IMR-90 (cell line): ENCODE measurements around the gene GATAD2A. TPM values are rescaled to one million over a fixed set of nuclear protein-coding genes. Genes with fewer than 3 reads are reported as not detected.

Experiments
- ATAC-seq: fragments of 200-7000 bp; cut with Tn5 transposase; 2 replicates; pipeline ENCODE4 v1.9.1; 2020; ENCODE audit warnings: low read depth, mild to moderate bottlenecking, moderate library complexity
- Bru-seq: library from RNA; stranded (reverse); fragments of 400-500 nt; gene quantifications from one replicate; lab custom pipeline; 2021; lab: Mats Ljungman, UMichigan
- BruChase-seq, 2 experiments: library from RNA; stranded (reverse); fragments of 400-500 nt; gene quantifications; one replicate each; lab custom pipeline; 2021; lab: Mats Ljungman, UMichigan
- BruUV-seq: library from RNA; stranded (reverse); fragments of 400-500 nt; replicated peaks from 2 replicates; lab custom pipeline; 2021; lab: Mats Ljungman, UMichigan
- CTCF ChIA-PET: fragments of 300-600 bp; formaldehyde crosslinking; extraction: SDS; loops from one replicate; lab custom pipeline; 2021; ENCODE audit warnings: antibody characterized with exemption; lab: Yijun Ruan, JAX
- POLR2A ChIA-PET: fragments of 300-600 bp; sonication (Branson Sonifier 250); formaldehyde crosslinking; loops from one replicate; lab custom pipeline; 2022; ENCODE audit warnings: antibody characterized with exemption; ENCODE audit not compliant: unreplicated experiment; lab: Charles Lee
- DNase-seq: peaks from one replicate; pipeline ENCODE4 v3.0.0; 2013
- H2AFZ ChIP-seq: replicated peaks from 2 replicates; pipeline ENCODE3; 2013; ENCODE audit warnings: low read length, mild to moderate bottlenecking; ENCODE audit not compliant: poor library complexity
- H2AK5ac ChIP-seq: 2 replicates; pipeline ENCODE4 v1.6.1; 2013; ENCODE audit warnings: low read depth, low read length, inconsistent platforms
- H2AK9ac ChIP-seq: replicated peaks from 2 replicates; pipeline ENCODE3; 2013; ENCODE audit warnings: mild to moderate bottlenecking, low read depth, low read length, moderate library complexity; ENCODE audit not compliant: poor library complexity
- H2BK120ac ChIP-seq: 2 replicates; pipeline ENCODE4 v1.6.1; 2013; ENCODE audit warnings: low read depth, low read length, inconsistent platforms
- H2BK15ac ChIP-seq: 3 replicates; pipeline ENCODE4 v1.6.1; 2013; ENCODE audit warnings: low read depth, low read length, inconsistent platforms
- H2BK20ac ChIP-seq: 2 replicates; pipeline ENCODE4 v1.6.1; 2013; ENCODE audit warnings: low read depth, mild to moderate bottlenecking, inconsistent platforms, low read length, moderate library complexity
- H2BK5ac ChIP-seq: 2 replicates; pipeline ENCODE4 v1.6.1; 2013; ENCODE audit warnings: mild to moderate bottlenecking, low read depth, low read length, inconsistent platforms; ENCODE audit not compliant: poor library complexity, severe bottlenecking
- H3K14ac ChIP-seq: replicated peaks from 2 replicates; pipeline ENCODE4 v1.6.1; 2013; ENCODE audit warnings: low read depth, low read length, inconsistent platforms
- H3K18ac ChIP-seq: 2 replicates; pipeline ENCODE4 v1.6.1; 2013; ENCODE audit warnings: low read depth, low read length, control low read depth
- H3K23ac ChIP-seq: 2 replicates; pipeline ENCODE4 v1.6.1; 2013; ENCODE audit warnings: low read depth, low read length, inconsistent platforms
- H3K27ac ChIP-seq: 2 replicates; pipeline ENCODE4 v1.5.1; 2013; ENCODE audit warnings: mild to moderate bottlenecking, control low read depth, low read length; ENCODE audit not compliant: insufficient read depth
- H3K27me3 ChIP-seq: 2 replicates; pipeline ENCODE4 v1.6.1; 2013; ENCODE audit warnings: low read length; ENCODE audit not compliant: control insufficient read depth, insufficient read depth
- H3K36me3 ChIP-seq: 2 replicates; pipeline ENCODE4 v1.6.1; 2013; ENCODE audit warnings: low read length, mixed read lengths; ENCODE audit not compliant: control insufficient read depth, insufficient read depth
- H3K4ac ChIP-seq: 2 replicates; pipeline ENCODE4 v1.6.1; 2013; ENCODE audit warnings: low read depth, low read length, inconsistent platforms
- H3K4me1 ChIP-seq: 2 replicates; pipeline ENCODE4 v1.6.1; 2013; ENCODE audit warnings: low read length, mixed read lengths; ENCODE audit not compliant: control insufficient read depth, insufficient read depth
- H3K4me2 ChIP-seq: 2 replicates; pipeline ENCODE4 v1.6.1; 2013; ENCODE audit warnings: low read depth, mild to moderate bottlenecking, control low read depth, low read length, moderate library complexity
- H3K4me3 ChIP-seq: 2 replicates; pipeline ENCODE4 v1.5.1; 2013; ENCODE audit warnings: low read depth, mild to moderate bottlenecking, control low read depth, low read length, moderate library complexity; ENCODE audit not compliant: insufficient read depth
- H3K56ac ChIP-seq: 2 replicates; pipeline ENCODE4 v1.6.1; 2013; ENCODE audit warnings: low read length, inconsistent platforms; ENCODE audit not compliant: insufficient read depth; ENCODE audit errors: extremely low read depth
- H3K79me1 ChIP-seq, 2 experiments: 2 replicates each; pipeline ENCODE4 v1.6.1; 2013; ENCODE audit warnings: low read length in 2 of 2, inconsistent platforms in 1 of 2, low read depth in 1 of 2
- H3K9ac ChIP-seq: 2 replicates; pipeline ENCODE4 v1.6.1; 2013; ENCODE audit warnings: low read depth, low read length, control low read depth
- H3K9me1 ChIP-seq: 2 replicates; pipeline ENCODE4 v1.6.1; 2013; ENCODE audit warnings: low read length, inconsistent platforms; ENCODE audit not compliant: insufficient read depth
- H3K9me3 ChIP-seq: 2 replicates; pipeline ENCODE4 v1.6.1; 2013; ENCODE audit warnings: low read length; ENCODE audit not compliant: control insufficient read depth, insufficient read depth
- H4K20me1 ChIP-seq: 2 replicates; pipeline ENCODE4 v1.6.1; 2013; ENCODE audit warnings: low read length, inconsistent platforms; ENCODE audit not compliant: insufficient read depth
- H4K5ac ChIP-seq: 2 replicates; pipeline ENCODE4 v1.6.1; 2013; ENCODE audit warnings: mild to moderate bottlenecking, low read depth, low read length, control low read depth
- H4K8ac ChIP-seq, 2 experiments: 2 replicates each; pipeline ENCODE4 v1.6.1; 2013; ENCODE audit warnings: low read depth in 2 of 2, low read length in 2 of 2, control low read depth in 1 of 2, inconsistent platforms in 1 of 2
- H4K91ac ChIP-seq: 2 replicates; pipeline ENCODE4 v1.6.1; 2013; ENCODE audit warnings: low read depth, low read length, inconsistent platforms; ENCODE audit not compliant: insufficient read depth
- CHD1 ChIP-seq: IDR thresholded peaks from 2 replicates; pipeline ENCODE4 v1.6.1; 2012; ENCODE audit warnings: low read depth, low read length, improper control_type of control experiment
- ELK1 ChIP-seq: fragments of 150-350 bp; IDR thresholded peaks from 2 replicates; pipeline ENCODE4 v1.6.1; 2016; ENCODE audit warnings: low read depth, mild to moderate bottlenecking, low read length, moderate library complexity, borderline replicate concordance
- FOS ChIP-seq: fragments of 150-350 bp; IDR thresholded peaks from 2 replicates; pipeline ENCODE4 v1.6.1; 2016; ENCODE audit warnings: low read depth, low read length
- MAFK ChIP-seq: IDR thresholded peaks from 2 replicates; pipeline ENCODE4 v1.6.1; 2012; ENCODE audit warnings: low read depth, low read length, improper control_type of control experiment
- MAZ ChIP-seq: IDR thresholded peaks from 2 replicates; pipeline ENCODE4 v1.6.1; 2012; ENCODE audit warnings: low read depth, mild to moderate bottlenecking, low read length, improper control_type of control experiment, moderate library complexity, borderline replicate concordance
- NFE2L2 ChIP-seq: fragments of 150-350 bp; IDR thresholded peaks from 2 replicates; pipeline ENCODE4 v1.6.1; 2016; ENCODE audit warnings: low read depth, mild to moderate bottlenecking, low read length
- POLR2A ChIP-seq: IDR thresholded peaks from 2 replicates; pipeline ENCODE4 v1.6.1; 2012; ENCODE audit warnings: mild to moderate bottlenecking, low read depth, low read length
- RCOR1 ChIP-seq: IDR thresholded peaks from 2 replicates; pipeline ENCODE4 v1.6.1; 2012; ENCODE audit warnings: mild to moderate bottlenecking, low read length, improper control_type of control experiment; ENCODE audit not compliant: insufficient replicate concordance
- RFX5 ChIP-seq: IDR thresholded peaks from 2 replicates; pipeline ENCODE4 v1.8.0; 2012; ENCODE audit warnings: low read depth, mild to moderate bottlenecking, low read length, moderate library complexity
- SMC3 ChIP-seq: fragments of 150-350 bp; IDR thresholded peaks from 2 replicates; pipeline ENCODE4 v1.6.1; 2016; ENCODE audit warnings: low read depth, mild to moderate bottlenecking, antibody characterized with exemption, low read length, moderate library complexity
- USF2 ChIP-seq: fragments of 150-350 bp; IDR thresholded peaks from 2 replicates; pipeline ENCODE4 v1.6.1; 2017; ENCODE audit warnings: mild to moderate bottlenecking, antibody characterized with exemption, low read length, low read depth
- WGBS, 2 experiments: methylation state at CpG; one replicate each; pipeline versions ENCODE4 v1.1.5 to v1.1.7; 2013; ENCODE audit warnings: missing lambda C conversion rate in 2 of 2; ENCODE audit not compliant: insufficient read length in 1 of 2; ENCODE audit errors: extremely low coverage in 2 of 2; 5-methylcytosine and 5-hydroxymethylcytosine counted together
- dilution Hi-C: fragments of 300-500 bp; cut with HindIII; formaldehyde crosslinking; loops from one replicate; pipeline ENCODE4 v1.14.3; 2018; ENCODE audit warnings: low sequenced_read_pairs; ENCODE audit not compliant: unreplicated experiment
- in situ Hi-C: fragments of 300-500 bp; cut with MboI; formaldehyde crosslinking; loops from 3 replicates; pipeline ENCODE4 v1.14.3; 2019; ENCODE audit warnings: low sequenced_read_pairs, inconsistent platforms, mixed read lengths
- intact Hi-C: fragments of 100-400 bp; cut with micrococcal nuclease; formaldehyde crosslinking; loops from 2 replicates; pipeline ENCODE4 v1.10.0; 2022
- long read RNA-seq: library from polyadenylated mRNA; unstranded; transcript quantifications from one replicate; pipeline ENCODE4 v2.0.0, GENCODE V29; 2021; ENCODE audit not compliant: unreplicated experiment
- polyA plus RNA-seq, 3 experiments: library from polyadenylated mRNA; depleted of rRNA; stranded (reverse); fragments of >200 nt; gene quantifications; 2 replicates each; pipeline ENCODE4 v1.2.3, GENCODE V29; 2012; ENCODE audit warnings: low replicate concordance in 1 of 3
- total RNA-seq: library from RNA; depleted of rRNA; stranded (reverse); fragments of >200 nt; gene quantifications from 2 replicates; pipeline ENCODE4 v1.2.3, GENCODE V29; 2012; rRNA removed

GATAD2A gene
- 23.5 and 32.8 TPM in 2 replicates for total RNA-seq
- polyA plus RNA-seq (2012; rRNA removed) = 33.2 and 44.3 TPM in 2 replicates
- 36.4 and 38.8 TPM in 2 replicates for polyA plus RNA-seq (2012; cell fraction: cytosol; rRNA removed)
- polyA plus RNA-seq (2012; cell fraction: nucleus; rRNA removed; ENCODE audit: low replicate concordance) = 32.4 and 42.5 TPM in 2 replicates
- Bru-seq, nascent RNA = percentile 85 among the genes with signal in this experiment
- BruChase-seq, experiment 1, labeled RNA remaining after a 6-hour chase = percentile 88 among the genes with signal in this experiment
- BruChase-seq, experiment 2, labeled RNA remaining after a 2-hour chase = percentile 85 among the genes with signal in this experiment
- long read RNA-seq, partial matches to known transcripts = 17 of 31 reads
- long read RNA-seq, other reads (novel, unspliced or antisense) = 14 of 31 reads

- Histone ChIP-seq H3K4me3 (peak within 1 kb of the TSS; percentile 68), H3K56ac (peak within 1 kb of the TSS; percentile 65), H3K27me3 (no peaks in the 10 kb centered on the region), H3K36me3 (no peaks in the 10 kb centered on the region), H2BK120ac (peak within 1 kb of the TSS; percentile 80), H3K18ac (peak within 1 kb of the TSS; percentile 8), H3K9me3 (no peaks in the 10 kb centered on the region), H4K8ac (peak within 1 kb of the TSS; percentile 56 to 80), H3K4me1 (peaks cover 12% of the 10 kb centered on the region), H3K4ac (peak within 1 kb of the TSS; percentile 96), H2AK9ac (peak within 1 kb of the TSS; percentile 85), H2AFZ (peak within 1 kb of the TSS; percentile 88), H4K5ac (peak within 1 kb of the TSS; percentile 51), H2BK20ac (peak within 1 kb of the TSS; percentile 17; the same call in 1 of the 2 replicates), H2BK5ac (peak within 1 kb of the TSS; percentile 59), H3K23ac (peak within 1 kb of the TSS; percentile 98), H3K79me1 (peaks cover 9 to 69% of the 10 kb centered on the region in 2 experiments; a peak in 3 of 4 replicates), H3K27ac (peak within 1 kb of the TSS; percentile 67), H2BK15ac (peak within 1 kb of the TSS; percentile 93; the same call in 1 of the 3 replicates), H3K4me2 (peak within 1 kb of the TSS; percentile 95), H4K20me1 (peaks cover 45% of the 10 kb centered on the region), H3K9ac (peak within 1 kb of the TSS; percentile 79), H3K14ac (peak within 1 kb of the TSS; percentile 80), H3K9me1 (peaks cover 28% of the 10 kb centered on the region), H4K91ac (peak within 1 kb of the TSS; percentile 66), H2AK5ac (peak within 1 kb of the TSS; percentile 88)
- POLR2A ChIA-PET = interaction anchor here (0.6 to 0.8 kb wide), 2 partner anchors 8 to 55 kb away, joined by 3 read pairs; no protein-coding TSS in a partner anchor
- CTCF ChIA-PET = interaction anchor here (1.2 to 3.0 kb wide), 2 partner anchors 13 to 85 kb away, joined by 3 to 15 read pairs; no protein-coding TSS in a partner anchor
- intact Hi-C loops = loop anchor here (2.0 kb wide), 2 partner anchors 20 to 84 kb away; no protein-coding TSS in a partner anchor
- no TSS peak for BruUV-seq
- WGBS, 2 experiments = 0% methylated on average over 42 of the region's 90 CpGs; no CpG with 5 or more reads in 1 of the 2 experiments
- DNase-seq (peak; percentile 89), ATAC-seq (peak; percentile 92)
- in situ Hi-C loops = no loop called here
- dilution Hi-C loops = no loop called here
- TF ChIP-seq RFX5 = no peak
- peak; percentile 95 for TF ChIP-seq FOS
- TF ChIP-seq MAFK = 0 out of 2 replicates have a peak, but pooled peaks have one; percentile 11
- TF ChIP-seq USF2 = no peak; the same call in 1 of the 2 replicates
- TF ChIP-seq RCOR1 = no peak
- TF ChIP-seq SMC3 = peak; percentile 16; the same call in 1 of the 2 replicates
- peak; percentile 87 for TF ChIP-seq MAZ
- peak; percentile 77; the same call in 1 of the 2 replicates for TF ChIP-seq POLR2A
- no peak for TF ChIP-seq CHD1
- TF ChIP-seq ELK1 = no peak
- TF ChIP-seq NFE2L2 = no peak
These were observed at the start of gene GATAD2A for GRCh38 chr19:19404879-19405860. Gene GATAD2A, plus strand, starts transcription at chr19:19405675. Its CDS starts 59,671 bp downstream, at chr19:19465346.
